Activated effector memory CD4-positive, alpha-beta T cell treated with Interleukin-2 at 50 U/mL for 16 hours (primary cell): ENCODE results near the gene BMI1.

Source experiments
- DNase-seq: peaks from one replicate; pipeline ENCODE4 v3.0.0-alpha.2; 2020

Gene BMI1

DNA sequence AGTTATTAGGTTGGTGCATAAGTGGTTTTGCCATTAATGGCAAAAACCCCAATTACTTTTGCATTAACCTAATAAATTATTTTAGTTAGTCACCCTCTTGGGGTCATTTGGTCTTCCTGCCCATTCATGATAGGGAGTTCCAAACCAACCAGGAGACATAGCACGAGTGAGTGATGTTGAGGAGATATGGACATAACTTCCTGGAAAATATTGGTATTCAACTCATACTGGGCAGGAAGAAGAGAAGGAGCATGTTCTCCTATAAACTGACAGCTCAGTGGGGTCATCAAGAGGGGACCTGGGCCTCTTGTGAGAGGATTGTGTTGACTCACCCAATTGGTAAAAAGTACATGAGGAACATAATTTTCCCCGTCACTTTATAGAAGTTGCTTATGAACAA lies 48.1 kb downstream of the BMI1 start:
- no peak for DNase-seq

DNA sequence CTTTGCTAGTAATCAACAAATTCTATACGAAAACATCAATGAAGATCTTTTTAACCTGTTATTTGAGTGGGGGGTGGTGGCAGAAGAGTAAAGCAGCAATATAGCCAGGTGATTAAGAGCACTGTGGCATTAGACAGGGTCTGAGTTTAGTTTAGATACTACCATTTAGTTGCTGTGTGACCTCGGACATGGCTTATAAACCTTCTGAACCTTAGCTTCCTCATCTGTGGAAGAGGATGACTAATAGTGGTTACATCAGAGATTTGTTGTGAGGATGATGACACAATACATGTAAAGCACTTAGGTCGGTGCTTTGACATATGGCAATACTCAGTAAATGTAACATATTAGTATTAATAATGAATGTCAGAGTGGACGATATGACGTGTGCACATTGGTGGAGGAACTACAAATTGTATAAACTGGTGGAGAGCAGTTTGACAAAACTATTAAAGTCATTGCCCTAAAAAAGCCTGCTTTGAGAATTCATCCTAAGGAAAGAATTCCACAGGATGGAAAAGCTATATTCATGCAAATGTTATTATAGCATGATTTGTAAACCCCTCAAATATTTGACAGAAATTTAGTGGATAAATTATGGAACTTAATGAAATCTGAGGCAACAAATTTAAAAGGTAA lies 48.7 kb downstream of the BMI1 start:
- no peak for DNase-seq

- no peak for DNase-seq
These were observed 49.4 kb downstream of the BMI1 start for GRCh38 chr10:22370320-22370719.

DNA sequence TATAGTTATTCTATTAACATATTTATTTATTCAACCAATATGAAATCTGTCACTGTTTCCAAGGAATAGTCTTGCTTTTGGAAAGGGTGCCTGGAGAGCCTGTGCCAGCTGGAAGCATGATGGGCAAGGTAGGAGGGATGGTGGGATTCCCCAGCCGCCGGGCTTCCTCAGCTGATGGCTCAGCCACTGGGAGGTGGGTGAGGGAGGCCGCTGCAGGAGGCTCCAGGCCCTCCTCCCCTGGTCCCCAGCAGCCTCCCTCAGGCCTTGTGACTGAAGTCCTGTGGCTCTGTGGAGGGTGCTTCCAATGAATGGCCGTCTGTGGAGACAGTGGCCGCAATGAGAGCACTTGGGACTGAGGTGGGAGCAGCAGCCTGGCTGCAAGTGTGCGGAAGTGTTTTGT lies 51.4 kb downstream of the BMI1 start:
- DNase-seq = no peak

DNA sequence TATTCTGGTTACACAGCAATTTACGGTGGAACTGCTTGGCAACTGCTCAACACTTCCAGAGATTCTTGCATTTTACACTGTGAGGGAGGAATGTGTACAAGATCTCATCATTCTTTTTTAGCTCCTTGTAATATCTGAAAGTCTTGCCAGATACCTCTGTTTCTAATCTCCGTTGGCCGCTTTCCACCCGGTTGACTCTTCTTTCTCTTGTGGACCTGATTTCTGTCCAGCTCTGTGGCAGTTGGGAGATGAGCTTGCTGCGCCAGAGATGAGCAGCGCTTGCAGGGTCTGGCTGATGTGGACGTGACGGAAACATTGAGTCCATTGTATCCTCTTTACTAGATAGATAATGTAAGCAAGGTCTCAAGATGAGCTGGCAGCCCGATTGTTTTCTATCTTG lies 52.0 kb downstream of the BMI1 start:
- no peak for DNase-seq

- DNase-seq = no peak
These were observed 53.7 kb downstream of the BMI1 start for GRCh38 chr10:22374489-22375126.

DNA sequence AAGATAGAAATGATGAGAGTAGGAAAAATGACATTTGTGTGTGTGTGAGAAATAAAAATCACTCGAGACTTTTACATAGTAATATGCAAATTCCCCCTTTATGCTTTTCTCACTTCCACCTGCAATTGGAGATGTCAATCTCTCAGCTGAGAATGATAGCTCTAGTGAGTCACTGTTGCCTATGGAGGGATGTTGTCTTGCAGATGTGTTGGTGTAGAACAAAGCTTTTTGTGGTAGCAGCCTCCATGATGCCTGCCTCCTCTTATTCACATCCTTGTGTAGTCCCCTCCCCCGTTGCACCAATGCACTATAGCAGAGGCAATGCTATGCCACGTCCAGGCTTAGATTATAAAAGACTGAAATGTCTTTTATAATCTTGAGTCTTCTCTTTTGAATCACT lies 58.2 kb downstream of the BMI1 start:
- DNase-seq = no peak
